Activated CD8-positive, alpha-beta T cell treated with anti-CD3 and anti-CD28 coated beads for 36 hours (primary cell): Measurements from ENCODE around the gene NTSR2. TPM values are rescaled to one million over a fixed set of nuclear protein-coding genes. Genes with fewer than 3 reads are reported as not detected.

Experiments
- ATAC-seq: fragments of 200-7000 bp; cut with Tn5 transposase; one replicate; pipeline ENCODE4 v1.10.0; 2021; ENCODE audit warnings: mild to moderate bottlenecking, moderate library complexity
- CTCF ChIA-PET: fragments of 350-600 bp; sonication (Branson Sonifier 250); formaldehyde crosslinking; loops from one replicate; lab custom pipeline; 2021; ENCODE audit warnings: antibody characterized with exemption; lab: Charles Lee
- POLR2A ChIA-PET: fragments of 350-600 bp; sonication (Branson Sonifier 250); formaldehyde crosslinking; loops from one replicate; lab custom pipeline; 2021; ENCODE audit warnings: antibody characterized with exemption; lab: Charles Lee
- DNase-seq: peaks from one replicate; pipeline ENCODE4 v3.0.0-alpha.2; 2020
- H3K27ac Mint-ChIP-seq: one replicate; pipeline ENCODE4 v1.8.0; 2021; ENCODE audit warnings: mild to moderate bottlenecking, mixed read lengths
- H3K27me3 Mint-ChIP-seq: one replicate; pipeline ENCODE4 v1.8.0; 2021; ENCODE audit warnings: mixed read lengths
- H3K36me3 Mint-ChIP-seq: one replicate; pipeline ENCODE4 v1.8.0; 2021; ENCODE audit warnings: low read depth, mixed read lengths
- H3K4me1 Mint-ChIP-seq: one replicate; pipeline ENCODE4 v1.8.0; 2021; ENCODE audit warnings: low read depth, mixed read lengths
- H3K4me3 Mint-ChIP-seq: one replicate; pipeline ENCODE4 v1.8.0; 2021; ENCODE audit warnings: mild to moderate bottlenecking, moderate library complexity, mixed read lengths
- H3K9me3 Mint-ChIP-seq: one replicate; pipeline ENCODE4 v1.8.0; 2021; ENCODE audit warnings: mixed read lengths
- intact Hi-C: fragments of 100-400 bp; cut with micrococcal nuclease; formaldehyde crosslinking; loops from one replicate; pipeline ENCODE4 v1.10.0; 2022
- total RNA-seq, 2 experiments: library from RNA; stranded (reverse); gene quantifications; one replicate each; pipeline ENCODE4 v1.2.3, GENCODE V29; 2021
- TF ChIP-seq, protein P1 (sequence below): fragments of 200-600 bp; IDR thresholded peaks from one replicate; pipeline ENCODE4 v1.8.0; 2022; ENCODE audit warnings: antibody characterized with exemption, mild to moderate bottlenecking

Gene NTSR2
- total RNA-seq, 2 experiments from 2014 or later: not detected

DNA sequence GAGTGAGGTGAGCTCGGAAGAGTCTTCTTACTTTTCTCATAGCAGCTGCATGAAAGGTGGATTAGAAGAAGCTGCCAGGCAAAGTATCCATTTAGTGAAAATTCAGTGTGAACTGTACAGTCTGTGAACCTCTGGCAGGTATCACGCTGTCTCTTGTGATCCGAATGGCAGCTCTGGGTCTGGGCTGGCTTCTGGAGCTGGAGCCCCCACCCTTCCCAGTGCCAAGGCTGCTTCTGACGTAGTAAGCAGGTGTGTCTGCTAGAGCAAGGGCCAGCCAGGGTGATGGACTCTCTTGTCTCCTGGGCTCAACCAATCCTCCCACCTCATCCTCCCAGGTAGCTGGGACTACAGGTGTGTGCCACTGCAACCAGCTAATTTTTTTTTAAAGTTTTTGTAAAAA, 14.0 kb upstream of the NTSR2 start:
- intact Hi-C loops: no loop called here
- H3K27ac Mint-ChIP-seq: no peak overlapping the region
- peaks cover 10% of the 10 kb centered on the region for H3K27me3 Mint-ChIP-seq
- CTCF ChIA-PET: interaction anchor here (0.6 to 24.8 kb wide), 8 partner anchors 9 to 100 kb away, joined by 3 to 541 read pairs (median 4); no protein-coding TSS in a partner anchor
- no peaks in the 10 kb centered on the region for H3K36me3 Mint-ChIP-seq
- no peaks in the 10 kb centered on the region for H3K9me3 Mint-ChIP-seq
- no peak for ATAC-seq
- peaks cover 10% of the 10 kb centered on the region for H3K4me1 Mint-ChIP-seq
- TF ChIP-seq, protein P1, sequence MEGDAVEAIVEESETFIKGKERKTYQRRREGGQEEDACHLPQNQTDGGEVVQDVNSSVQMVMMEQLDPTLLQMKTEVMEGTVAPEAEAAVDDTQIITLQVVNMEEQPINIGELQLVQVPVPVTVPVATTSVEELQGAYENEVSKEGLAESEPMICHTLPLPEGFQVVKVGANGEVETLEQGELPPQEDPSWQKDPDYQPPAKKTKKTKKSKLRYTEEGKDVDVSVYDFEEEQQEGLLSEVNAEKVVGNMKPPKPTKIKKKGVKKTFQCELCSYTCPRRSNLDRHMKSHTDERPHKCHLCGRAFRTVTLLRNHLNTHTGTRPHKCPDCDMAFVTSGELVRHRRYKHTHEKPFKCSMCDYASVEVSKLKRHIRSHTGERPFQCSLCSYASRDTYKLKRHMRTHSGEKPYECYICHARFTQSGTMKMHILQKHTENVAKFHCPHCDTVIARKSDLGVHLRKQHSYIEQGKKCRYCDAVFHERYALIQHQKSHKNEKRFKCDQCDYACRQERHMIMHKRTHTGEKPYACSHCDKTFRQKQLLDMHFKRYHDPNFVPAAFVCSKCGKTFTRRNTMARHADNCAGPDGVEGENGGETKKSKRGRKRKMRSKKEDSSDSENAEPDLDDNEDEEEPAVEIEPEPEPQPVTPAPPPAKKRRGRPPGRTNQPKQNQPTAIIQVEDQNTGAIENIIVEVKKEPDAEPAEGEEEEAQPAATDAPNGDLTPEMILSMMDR: no peak
- DNase-seq: no peak
- POLR2A ChIA-PET: interaction anchor here (0.6 kb wide), 1 partner anchor 1186 kb away, joined by 3 read pairs; no protein-coding TSS in a partner anchor
- no peak overlapping the region for H3K4me3 Mint-ChIP-seq

DNA sequence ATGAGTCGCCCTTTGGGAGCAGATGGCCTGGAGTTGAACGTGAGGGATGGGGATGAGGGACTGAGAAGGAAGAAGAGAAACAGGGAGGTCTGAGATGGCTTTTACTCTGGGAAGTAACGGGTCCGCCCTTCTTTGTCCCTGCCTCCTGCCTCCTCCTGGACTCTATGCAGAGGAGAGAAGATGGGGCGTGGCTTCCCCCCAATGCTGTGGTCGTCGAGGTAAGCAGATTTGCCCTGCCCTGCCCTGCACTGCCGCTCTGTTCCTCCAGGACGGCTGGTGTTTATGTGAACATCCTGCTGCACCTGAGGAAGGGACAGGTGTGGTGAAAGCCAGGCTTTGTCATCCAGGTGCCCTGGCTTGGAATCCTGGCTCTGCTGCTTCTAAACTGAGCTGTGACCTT, 13.5 kb upstream of the NTSR2 start:
- DNase-seq (no peak), ATAC-seq (no peak)
- no peak overlapping the region for H3K4me3 Mint-ChIP-seq
- peaks cover 12% of the 10 kb centered on the region for H3K27me3 Mint-ChIP-seq
- TF ChIP-seq, protein P1: no peak
- CTCF ChIA-PET: interaction anchor here (0.6 to 24.8 kb wide), 11 partner anchors 9 to 100 kb away, joined by 3 to 541 read pairs (median 4); no protein-coding TSS in a partner anchor
- peaks cover 8% of the 10 kb centered on the region for H3K4me1 Mint-ChIP-seq
- H3K36me3 Mint-ChIP-seq: no peaks in the 10 kb centered on the region
- H3K9me3 Mint-ChIP-seq: no peaks in the 10 kb centered on the region
- POLR2A ChIA-PET: interaction anchor here (0.6 kb wide), 1 partner anchor 1187 kb away, joined by 3 read pairs; no protein-coding TSS in a partner anchor
- intact Hi-C loops: no loop called here
- no peak overlapping the region for H3K27ac Mint-ChIP-seq

DNA sequence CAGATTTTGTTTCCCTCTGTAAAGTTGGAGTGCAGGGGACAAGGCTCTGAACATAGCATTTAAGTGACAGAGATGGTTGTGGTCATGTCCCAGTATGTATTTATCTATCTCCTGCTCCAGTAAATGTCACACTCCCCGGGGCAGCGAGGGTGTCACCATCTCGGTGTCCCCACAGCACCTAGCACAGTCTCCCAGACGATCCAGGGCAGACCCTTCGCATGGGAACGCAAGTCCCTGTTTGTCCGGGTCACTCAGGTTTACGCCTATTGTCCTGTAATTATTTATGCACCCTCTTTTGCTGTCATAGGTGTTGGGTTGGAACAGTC, 12.6 kb upstream of the NTSR2 start:
- H3K27ac Mint-ChIP-seq: no peak overlapping the region
- ATAC-seq (no peak), DNase-seq (no peak)
- H3K27me3 Mint-ChIP-seq: peaks cover 16% of the 10 kb centered on the region
- intact Hi-C loops: no loop called here
- no peaks in the 10 kb centered on the region for H3K36me3 Mint-ChIP-seq
- no peaks in the 10 kb centered on the region for H3K9me3 Mint-ChIP-seq
- H3K4me3 Mint-ChIP-seq: no peak overlapping the region
- peaks cover 2% of the 10 kb centered on the region for H3K4me1 Mint-ChIP-seq
- TF ChIP-seq, protein P1: no peak
- POLR2A ChIA-PET: no interaction called here
- CTCF ChIA-PET: interaction anchor here (0.6 to 24.8 kb wide), 12 partner anchors 10 to 146 kb away, joined by 3 to 541 read pairs (median 3); partner anchors contain the start of gene LPIN1

DNA sequence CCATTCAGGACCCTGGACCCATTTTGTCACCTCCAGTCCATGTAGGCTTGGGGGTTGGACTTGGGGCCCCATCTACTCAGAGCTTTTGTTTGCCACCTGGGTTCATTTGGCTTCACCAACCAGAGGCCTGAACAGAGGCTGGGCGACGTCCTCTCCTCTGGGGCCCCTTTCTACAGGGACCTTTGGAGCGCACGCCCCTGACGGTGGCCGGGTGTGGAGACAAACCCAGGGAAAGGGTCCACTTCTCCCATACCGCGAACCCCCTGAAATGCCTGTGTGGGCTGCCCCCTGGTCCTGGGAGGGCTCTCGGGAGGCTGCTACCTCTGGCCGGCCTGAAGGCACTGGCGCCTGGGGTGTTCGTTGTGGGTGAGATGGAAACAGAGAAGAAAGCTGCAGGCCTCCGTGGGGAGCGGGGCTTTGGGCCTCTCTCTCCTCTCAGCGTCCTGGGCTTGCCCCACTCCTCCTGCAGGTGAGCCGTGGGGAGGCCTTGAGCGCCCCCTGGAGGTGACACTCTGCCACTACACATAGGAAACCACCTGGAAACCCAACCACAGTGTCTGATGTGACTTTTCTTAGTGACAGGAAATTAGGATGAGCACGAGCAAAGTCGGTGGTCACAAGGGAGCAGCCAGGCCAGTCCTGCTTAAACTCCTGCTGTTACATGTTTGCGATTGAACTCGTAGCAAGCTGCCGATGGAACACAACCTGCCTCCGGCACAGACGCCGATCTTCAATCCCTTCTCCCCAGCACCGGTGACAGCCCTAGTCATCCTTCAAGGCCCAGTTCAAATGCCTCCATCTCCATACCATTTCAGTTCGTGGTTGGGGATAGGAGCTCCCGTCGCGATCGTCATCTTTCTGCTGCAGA, 12.0 kb upstream of the NTSR2 start:
- intact Hi-C loops: no loop called here
- H3K4me3 Mint-ChIP-seq: no peak overlapping the region
- no peak overlapping the region for H3K27ac Mint-ChIP-seq
- no peaks in the 10 kb centered on the region for H3K9me3 Mint-ChIP-seq
- POLR2A ChIA-PET: no interaction called here
- TF ChIP-seq, protein P1: peak; percentile 95
- H3K27me3 Mint-ChIP-seq: peaks cover 17% of the 10 kb centered on the region
- ATAC-seq (peak; percentile 92), DNase-seq (peak; percentile 73)
- CTCF ChIA-PET: interaction anchor here (0.6 to 24.8 kb wide), 21 partner anchors 11 to 550 kb away, joined by 3 to 541 read pairs (median 4); partner anchors contain the start of gene LPIN1
- H3K36me3 Mint-ChIP-seq: no peaks in the 10 kb centered on the region
- peaks cover 2% of the 10 kb centered on the region for H3K4me1 Mint-ChIP-seq
